Vagina (tissue), 2 donors: ENCODE measurements around the gene SFXN3.

Source experiments
- POLR2A ChIP-seq, 2 donors: fragments of 450-650 bp; IDR thresholded peaks; one replicate each; pipeline ENCODE4 v1.6.1; 2017; ENCODE audit warnings: antibody characterized with exemption in 2 of 2, mild to moderate bottlenecking in 2 of 2, moderate library complexity in 2 of 2
- TF ChIP-seq, protein P1 (sequence below), 3 experiments: fragments of 450-650 bp in 2 of 3; fragments of 200-600 bp in 1 of 3; sonication (generic) in 1 of 3; IDR thresholded peaks; one replicate each; pipeline ENCODE4 v1.5.1; 2017 to 2019; ENCODE audit warnings: antibody characterized with exemption in 3 of 3, mild to moderate bottlenecking in 2 of 3, moderate library complexity in 2 of 3

DNA sequence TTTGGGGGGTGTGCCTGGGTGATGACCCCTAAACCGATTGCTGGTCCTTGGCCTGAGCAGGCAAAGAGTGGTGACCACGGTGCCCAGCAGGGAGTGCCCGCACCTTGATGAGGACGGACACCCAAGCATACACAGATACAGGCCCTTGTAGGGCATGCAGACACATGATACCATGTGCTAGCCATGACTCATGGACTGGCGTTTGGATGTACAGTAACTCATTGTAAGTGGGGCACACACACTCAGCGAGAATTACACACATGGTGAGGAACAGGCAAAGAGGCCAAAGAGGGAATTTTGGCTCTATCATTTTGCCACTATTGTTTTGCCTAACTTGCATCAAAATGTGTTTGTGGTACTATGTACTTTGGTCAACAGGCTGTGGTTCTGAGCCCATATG is 54.8 kb downstream of the SFXN3 start:
- TF ChIP-seq, protein P1, sequence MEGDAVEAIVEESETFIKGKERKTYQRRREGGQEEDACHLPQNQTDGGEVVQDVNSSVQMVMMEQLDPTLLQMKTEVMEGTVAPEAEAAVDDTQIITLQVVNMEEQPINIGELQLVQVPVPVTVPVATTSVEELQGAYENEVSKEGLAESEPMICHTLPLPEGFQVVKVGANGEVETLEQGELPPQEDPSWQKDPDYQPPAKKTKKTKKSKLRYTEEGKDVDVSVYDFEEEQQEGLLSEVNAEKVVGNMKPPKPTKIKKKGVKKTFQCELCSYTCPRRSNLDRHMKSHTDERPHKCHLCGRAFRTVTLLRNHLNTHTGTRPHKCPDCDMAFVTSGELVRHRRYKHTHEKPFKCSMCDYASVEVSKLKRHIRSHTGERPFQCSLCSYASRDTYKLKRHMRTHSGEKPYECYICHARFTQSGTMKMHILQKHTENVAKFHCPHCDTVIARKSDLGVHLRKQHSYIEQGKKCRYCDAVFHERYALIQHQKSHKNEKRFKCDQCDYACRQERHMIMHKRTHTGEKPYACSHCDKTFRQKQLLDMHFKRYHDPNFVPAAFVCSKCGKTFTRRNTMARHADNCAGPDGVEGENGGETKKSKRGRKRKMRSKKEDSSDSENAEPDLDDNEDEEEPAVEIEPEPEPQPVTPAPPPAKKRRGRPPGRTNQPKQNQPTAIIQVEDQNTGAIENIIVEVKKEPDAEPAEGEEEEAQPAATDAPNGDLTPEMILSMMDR (IDR thresholded peaks at IDR 0.05) = no peak
- no peak for TF ChIP-seq POLR2A (IDR thresholded peaks at IDR 0.05)
